GM12892 (cell line): ENCODE measurements around the gene TNFAIP2.
"Not testable (repeated sequence)": the region's sequence is repeated elsewhere in the genome, so short reads cannot be mapped to it uniquely, and the experiment has no call there.

Experiments
- POLR2A ChIP-seq: IDR thresholded peaks from 2 replicates; pipeline ENCODE4 v1.6.1; 2011; ENCODE audit warnings: low read depth, low read length, control low read depth
- POLR2AphosphoS5 ChIP-seq: IDR thresholded peaks from 2 replicates; pipeline ENCODE4 v1.6.1; 2011; ENCODE audit warnings: low read depth, low read length, control low read depth

- TF ChIP-seq POLR2A, POLR2AphosphoS5: not testable (repeated sequence)
Observed at GRCh38 chr14:103155416-103155815, 32.2 kb downstream of the TNFAIP2 start.
